ENCODE results near the gene HPGD.

GRCh38 chr4:174494726-174495125, 27.6 kb downstream of the HPGD start:
- TF ChIP-seq POLR2A (IDR thresholded peaks at IDR 0.05): no peak
- TF ChIP-seq, protein P1, sequence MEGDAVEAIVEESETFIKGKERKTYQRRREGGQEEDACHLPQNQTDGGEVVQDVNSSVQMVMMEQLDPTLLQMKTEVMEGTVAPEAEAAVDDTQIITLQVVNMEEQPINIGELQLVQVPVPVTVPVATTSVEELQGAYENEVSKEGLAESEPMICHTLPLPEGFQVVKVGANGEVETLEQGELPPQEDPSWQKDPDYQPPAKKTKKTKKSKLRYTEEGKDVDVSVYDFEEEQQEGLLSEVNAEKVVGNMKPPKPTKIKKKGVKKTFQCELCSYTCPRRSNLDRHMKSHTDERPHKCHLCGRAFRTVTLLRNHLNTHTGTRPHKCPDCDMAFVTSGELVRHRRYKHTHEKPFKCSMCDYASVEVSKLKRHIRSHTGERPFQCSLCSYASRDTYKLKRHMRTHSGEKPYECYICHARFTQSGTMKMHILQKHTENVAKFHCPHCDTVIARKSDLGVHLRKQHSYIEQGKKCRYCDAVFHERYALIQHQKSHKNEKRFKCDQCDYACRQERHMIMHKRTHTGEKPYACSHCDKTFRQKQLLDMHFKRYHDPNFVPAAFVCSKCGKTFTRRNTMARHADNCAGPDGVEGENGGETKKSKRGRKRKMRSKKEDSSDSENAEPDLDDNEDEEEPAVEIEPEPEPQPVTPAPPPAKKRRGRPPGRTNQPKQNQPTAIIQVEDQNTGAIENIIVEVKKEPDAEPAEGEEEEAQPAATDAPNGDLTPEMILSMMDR (IDR thresholded peaks at IDR 0.05): no peak

Measured in body of pancreas (tissue), 4 donors.